GM13976 (cell line): ENCODE data around the gene ARID5B.

Experiments
- DNase-seq: peaks from one replicate; pipeline ENCODE4 v3.0.0; 2012; ENCODE audit warnings: low spot score
- CTCF ChIP-seq: IDR thresholded peaks from 2 replicates; pipeline ENCODE4 v1.5.1; 2012; ENCODE audit warnings: borderline replicate concordance, mild to moderate bottlenecking; ENCODE audit not compliant: insufficient read depth; ENCODE audit errors: extremely low read depth, missing control alignments, control extremely low read depth
- in situ Hi-C: fragments of 300-500 bp; cut with MboI; formaldehyde crosslinking; loops from one replicate; pipeline ENCODE4 v1.12.0; 2022; ENCODE audit warnings: low sequenced_read_pairs, mixed read lengths, inconsistent platforms; ENCODE audit not compliant: unreplicated experiment

ARID5B gene

GRCh38 chr10:62054408-62054807 lies 152.9 kb downstream of the ARID5B start:
- no peak for DNase-seq
- TF ChIP-seq CTCF: no peak
- in situ Hi-C loops: no loop called here

- DNase-seq: no peak
- in situ Hi-C loops: no loop called here
- no peak for TF ChIP-seq CTCF
Observed at GRCh38 chr10:62054830-62055229, 153.3 kb downstream of the ARID5B start.

GRCh38 chr10:62056219-62056618 lies 154.7 kb downstream of the ARID5B start:
- no peak for DNase-seq
- TF ChIP-seq CTCF: no peak
- in situ Hi-C loops: no loop called here

GRCh38 chr10:62056698-62057097 lies 155.2 kb downstream of the ARID5B start:
- TF ChIP-seq CTCF: no peak
- in situ Hi-C loops: no loop called here
- no peak for DNase-seq

- in situ Hi-C loops: no loop called here
- no peak for TF ChIP-seq CTCF
Observed at GRCh38 chr10:62057359-62057758, 155.9 kb downstream of the ARID5B start.

GRCh38 chr10:62057850-62058249 lies 156.4 kb downstream of the ARID5B start:
- TF ChIP-seq CTCF: no peak
- DNase-seq: no peak
- in situ Hi-C loops: no loop called here

More at GRCh38 chr10:62057359-62057758, 155.9 kb downstream of the ARID5B start:
- no peak for DNase-seq

- in situ Hi-C loops: no loop called here
- no peak for TF ChIP-seq CTCF
- no peak for DNase-seq
Observed at GRCh38 chr10:62058476-62058875, 157.0 kb downstream of the ARID5B start.
